Dedifferentiated amniotic fluid mesenchymal stem cell (primary cell): Measurements from ENCODE around the gene TXNDC15.

Experiments
- DNase-seq: peaks from one replicate; pipeline ENCODE4 v3.0.0-alpha.2; 2016; ENCODE audit errors: extremely low spot score

The TXNDC15 gene

GRCh38 chr5:134918861-134919260 lies 44.7 kb downstream of the TXNDC15 start:
- DNase-seq, result no peak

DNA sequence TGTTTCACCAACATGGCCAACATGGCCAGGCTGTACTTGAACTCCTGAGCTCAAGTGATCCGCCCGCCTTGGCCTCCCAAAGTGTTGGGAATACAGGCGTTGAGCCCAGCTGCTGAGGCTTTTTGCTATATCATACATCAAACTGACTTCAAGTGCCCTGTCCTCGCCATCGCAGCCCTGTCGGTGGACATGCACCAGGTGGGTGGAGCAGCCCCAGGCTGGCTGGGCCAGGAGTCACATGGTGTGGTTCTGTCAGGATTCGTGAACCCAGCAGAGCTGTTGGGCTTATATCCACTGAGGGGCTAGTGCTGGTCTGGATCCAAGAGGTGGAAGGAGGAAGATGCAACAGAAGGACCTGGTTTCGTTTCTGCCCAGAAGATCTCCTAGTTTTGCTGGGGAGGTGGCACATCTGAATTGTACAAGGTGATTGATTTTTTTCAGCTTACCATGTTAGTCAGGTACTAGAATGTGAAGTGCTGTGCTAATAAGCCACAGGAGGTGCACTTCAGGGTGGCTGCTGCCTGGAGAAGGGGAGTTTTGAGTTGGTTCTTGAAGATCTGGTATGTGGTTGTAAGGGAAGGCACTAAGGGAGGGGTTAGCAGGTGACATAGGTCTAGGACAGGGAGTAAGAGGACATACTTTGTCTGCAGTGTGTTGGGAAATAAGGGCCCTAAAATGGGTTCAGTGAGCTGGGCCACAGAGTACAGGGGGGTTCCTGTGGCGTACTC lies 46.8 kb downstream of the TXNDC15 start:
- DNase-seq, result no peak

DNA sequence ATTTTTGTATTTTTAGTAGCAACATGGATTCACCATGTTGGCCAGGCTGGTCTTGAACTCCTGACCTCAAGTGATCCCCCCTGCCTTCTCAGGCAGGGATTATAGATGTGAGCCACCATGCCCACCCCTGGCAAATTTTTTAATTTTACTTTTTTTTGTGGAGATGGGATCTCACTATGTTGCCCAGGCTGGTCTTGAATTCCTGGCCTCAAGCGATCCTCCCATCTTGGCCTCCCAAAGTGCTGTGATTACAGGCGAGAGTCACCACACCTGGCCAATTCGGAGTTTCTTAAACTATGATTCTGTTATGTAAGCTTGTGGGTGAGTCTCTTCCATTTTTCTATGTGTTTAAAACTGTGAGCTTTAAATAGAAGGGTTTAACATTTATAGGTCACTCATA lies 58.3 kb downstream of the TXNDC15 start:
- no peak for DNase-seq

- DNase-seq, result no peak
Observed at GRCh38 chr5:134934202-134934601, 60.0 kb downstream of the TXNDC15 start.

DNA sequence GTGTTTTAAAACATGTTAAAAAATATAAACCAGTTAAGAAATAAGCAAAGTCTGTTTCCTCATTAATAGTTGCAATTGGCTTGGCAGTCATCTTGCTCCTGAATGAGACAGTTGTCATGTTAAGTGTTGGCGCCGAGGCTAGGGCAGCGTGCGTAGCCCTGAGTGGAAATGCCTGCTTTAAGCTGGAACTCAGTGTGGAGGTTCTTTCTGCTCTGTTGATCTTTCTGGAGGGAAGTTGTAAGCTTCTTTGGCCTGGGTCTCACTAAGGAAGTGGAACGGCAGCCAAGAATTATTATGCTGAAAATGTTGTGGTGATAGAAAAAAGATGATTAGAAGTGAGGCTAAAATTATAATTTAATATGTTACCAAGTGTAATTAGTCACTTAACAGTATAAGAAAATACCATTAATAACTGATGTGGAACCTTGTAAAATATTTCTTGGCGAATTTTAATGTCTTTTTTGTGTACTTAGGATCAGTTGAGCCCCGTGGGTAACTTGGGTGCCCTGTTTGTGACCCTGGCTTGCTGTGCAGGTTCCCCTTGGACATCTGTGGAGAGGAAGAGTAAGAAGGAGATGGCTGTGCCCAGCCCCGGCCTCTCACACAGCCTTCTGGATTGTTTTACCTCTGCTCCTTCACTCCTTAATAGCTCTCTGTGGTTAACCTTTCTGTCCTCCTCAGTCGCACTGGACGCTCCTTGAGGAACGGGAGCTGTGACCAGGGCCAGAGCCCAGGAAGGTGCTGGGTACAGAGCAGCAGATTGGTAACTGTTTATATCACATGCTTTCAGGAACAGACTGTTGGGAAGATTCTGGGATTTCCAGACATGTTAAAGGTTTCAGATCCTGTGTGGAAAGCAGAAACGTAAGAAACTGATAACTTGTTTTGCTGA lies 61.8 kb downstream of the TXNDC15 start:
- no peak for DNase-seq

DNA sequence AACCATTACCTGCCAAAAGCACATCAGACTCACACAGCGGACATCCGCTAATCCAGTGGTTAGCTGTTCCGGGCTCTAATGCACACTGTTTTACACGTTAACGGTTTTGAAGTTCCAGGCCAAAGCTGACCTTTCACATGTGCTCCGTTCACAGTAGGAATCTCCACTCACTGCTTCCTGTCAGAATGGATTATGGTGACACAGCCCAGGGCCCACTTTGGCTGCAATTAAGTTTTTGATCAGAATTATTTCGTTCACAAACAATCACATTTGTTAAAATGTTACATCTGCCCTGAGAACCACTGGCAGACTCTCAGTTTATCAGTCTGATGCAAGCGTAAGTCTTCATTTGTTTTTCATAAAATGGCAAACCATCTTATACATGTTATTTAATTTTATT lies 63.4 kb downstream of the TXNDC15 start:
- DNase-seq, result no peak

DNA sequence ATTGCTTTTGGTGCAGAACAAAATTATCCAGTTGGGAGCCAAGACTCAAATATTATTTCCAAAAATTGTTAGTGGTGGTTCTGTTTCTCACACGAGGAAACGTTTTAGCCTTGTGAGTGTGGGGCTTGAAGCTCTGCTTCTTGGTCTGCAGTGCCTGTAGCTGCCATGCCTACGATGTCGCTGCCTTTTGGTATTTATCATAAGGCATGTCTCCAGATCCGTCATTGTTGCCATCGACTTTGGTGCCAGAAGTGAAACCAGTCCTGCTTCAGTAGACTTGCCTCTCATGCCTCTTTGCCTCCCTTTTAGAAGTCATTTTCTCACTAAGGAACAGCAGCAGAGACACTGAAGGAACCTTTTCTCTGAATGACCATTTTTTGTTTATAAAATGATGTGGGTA lies 63.9 kb downstream of the TXNDC15 start:
- DNase-seq, result no peak

GRCh38 chr5:134939500-134939899 lies 65.3 kb downstream of the TXNDC15 start:
- DNase-seq, result no peak

DNA sequence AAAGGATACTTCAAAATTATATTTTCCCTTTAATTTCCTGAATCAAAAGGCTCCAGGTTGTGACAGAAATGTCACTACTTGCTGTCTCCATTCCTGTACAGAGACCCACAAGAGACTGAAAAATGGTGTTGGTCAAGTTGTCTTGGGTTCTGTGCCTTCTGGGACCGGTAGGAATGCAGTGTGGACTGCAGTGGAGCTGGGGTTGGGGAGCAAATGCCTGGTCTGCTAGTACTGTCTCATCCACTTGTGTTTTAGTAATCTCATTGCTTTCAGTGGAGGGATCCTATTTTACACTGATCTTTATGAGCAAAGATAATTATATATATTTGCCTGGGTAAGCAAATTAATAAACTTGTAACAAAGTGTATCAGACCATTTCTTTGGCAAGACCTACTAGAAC lies 69.4 kb downstream of the TXNDC15 start:
- no peak for DNase-seq

GRCh38 chr5:134944630-134945029 lies 70.5 kb downstream of the TXNDC15 start:
- no peak for DNase-seq

GRCh38 chr5:134945041-134945440 lies 70.9 kb downstream of the TXNDC15 start:
- peak; percentile 32 for DNase-seq

GRCh38 chr5:134948911-134949310 lies 74.7 kb downstream of the TXNDC15 start:
- DNase-seq, result no peak

GRCh38 chr5:134949316-134949715 lies 75.1 kb downstream of the TXNDC15 start:
- DNase-seq, result no peak
